ENCODE results near the gene C12orf57.

C12orf57 gene

GRCh38 chr12:6914246-6914946 is 29.4 kb upstream of the C12orf57 start, which contains the start of gene ENO2:
Gene ENO2 (plus strand): TSS chr12:6914580. CDS start chr12:6915833, 1,253 bp downstream.
- peak; percentile 52 for DNase-seq (ENCODE audit: low read depth)
- peak within 1 kb of the TSS; percentile 61 for H3K4me3 ChIP-seq (ENCODE audit: control insufficient read depth, low read depth, low read length)
- TF ChIP-seq, protein P1, sequence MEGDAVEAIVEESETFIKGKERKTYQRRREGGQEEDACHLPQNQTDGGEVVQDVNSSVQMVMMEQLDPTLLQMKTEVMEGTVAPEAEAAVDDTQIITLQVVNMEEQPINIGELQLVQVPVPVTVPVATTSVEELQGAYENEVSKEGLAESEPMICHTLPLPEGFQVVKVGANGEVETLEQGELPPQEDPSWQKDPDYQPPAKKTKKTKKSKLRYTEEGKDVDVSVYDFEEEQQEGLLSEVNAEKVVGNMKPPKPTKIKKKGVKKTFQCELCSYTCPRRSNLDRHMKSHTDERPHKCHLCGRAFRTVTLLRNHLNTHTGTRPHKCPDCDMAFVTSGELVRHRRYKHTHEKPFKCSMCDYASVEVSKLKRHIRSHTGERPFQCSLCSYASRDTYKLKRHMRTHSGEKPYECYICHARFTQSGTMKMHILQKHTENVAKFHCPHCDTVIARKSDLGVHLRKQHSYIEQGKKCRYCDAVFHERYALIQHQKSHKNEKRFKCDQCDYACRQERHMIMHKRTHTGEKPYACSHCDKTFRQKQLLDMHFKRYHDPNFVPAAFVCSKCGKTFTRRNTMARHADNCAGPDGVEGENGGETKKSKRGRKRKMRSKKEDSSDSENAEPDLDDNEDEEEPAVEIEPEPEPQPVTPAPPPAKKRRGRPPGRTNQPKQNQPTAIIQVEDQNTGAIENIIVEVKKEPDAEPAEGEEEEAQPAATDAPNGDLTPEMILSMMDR (conservative IDR thresholded peaks at IDR 0.05; ENCODE audit: control insufficient read depth, insufficient read depth, low read depth, low read length) = no peak

- no peak for DNase-seq (ENCODE audit: low read depth)
- TF ChIP-seq, protein P1 (conservative IDR thresholded peaks at IDR 0.05; ENCODE audit: control insufficient read depth, insufficient read depth, low read depth, low read length) = no peak
- peak overlapping the region; percentile 61 for H3K4me3 ChIP-seq (ENCODE audit: control insufficient read depth, low read depth, low read length)
These were observed 28.7 kb upstream of the C12orf57 start for GRCh38 chr12:6914947-6915788.

DNA sequence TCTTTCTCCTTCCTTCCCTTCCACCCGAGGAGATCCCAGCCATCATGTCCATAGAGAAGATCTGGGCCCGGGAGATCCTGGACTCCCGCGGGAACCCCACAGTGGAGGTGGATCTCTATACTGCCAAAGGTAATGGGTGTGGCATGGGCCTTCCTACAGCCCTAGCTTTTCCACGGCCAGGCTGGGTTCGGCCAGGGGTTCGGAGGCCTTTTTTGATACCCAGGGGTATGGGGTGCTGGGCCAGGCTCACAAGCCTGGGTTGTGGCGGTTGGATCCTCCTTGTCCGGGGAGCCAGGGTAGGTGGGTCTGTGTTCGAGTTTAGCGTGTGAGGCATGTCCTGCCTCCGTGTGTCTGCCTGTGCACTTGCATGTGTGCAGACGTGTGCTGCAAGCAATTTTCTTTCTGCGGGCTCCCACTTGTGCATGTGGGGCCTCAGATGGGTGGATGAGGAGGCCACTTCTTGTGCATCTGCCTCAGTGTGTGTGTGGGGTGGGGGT is 28.0 kb upstream of the C12orf57 start:
- no peak for DNase-seq (ENCODE audit: low read depth)
- TF ChIP-seq, protein P1 (conservative IDR thresholded peaks at IDR 0.05; ENCODE audit: control insufficient read depth, insufficient read depth, low read depth, low read length) = no peak
- no peak overlapping the region for H3K4me3 ChIP-seq (ENCODE audit: control insufficient read depth, low read depth, low read length)

- no peak for DNase-seq (ENCODE audit: low read depth)
- H3K4me3 ChIP-seq (ENCODE audit: control insufficient read depth, low read depth, low read length) = no peak overlapping the region
- TF ChIP-seq, protein P1 (conservative IDR thresholded peaks at IDR 0.05; ENCODE audit: control insufficient read depth, insufficient read depth, low read depth, low read length) = no peak
These were observed 27.2 kb upstream of the C12orf57 start for GRCh38 chr12:6916426-6917200.

DNA sequence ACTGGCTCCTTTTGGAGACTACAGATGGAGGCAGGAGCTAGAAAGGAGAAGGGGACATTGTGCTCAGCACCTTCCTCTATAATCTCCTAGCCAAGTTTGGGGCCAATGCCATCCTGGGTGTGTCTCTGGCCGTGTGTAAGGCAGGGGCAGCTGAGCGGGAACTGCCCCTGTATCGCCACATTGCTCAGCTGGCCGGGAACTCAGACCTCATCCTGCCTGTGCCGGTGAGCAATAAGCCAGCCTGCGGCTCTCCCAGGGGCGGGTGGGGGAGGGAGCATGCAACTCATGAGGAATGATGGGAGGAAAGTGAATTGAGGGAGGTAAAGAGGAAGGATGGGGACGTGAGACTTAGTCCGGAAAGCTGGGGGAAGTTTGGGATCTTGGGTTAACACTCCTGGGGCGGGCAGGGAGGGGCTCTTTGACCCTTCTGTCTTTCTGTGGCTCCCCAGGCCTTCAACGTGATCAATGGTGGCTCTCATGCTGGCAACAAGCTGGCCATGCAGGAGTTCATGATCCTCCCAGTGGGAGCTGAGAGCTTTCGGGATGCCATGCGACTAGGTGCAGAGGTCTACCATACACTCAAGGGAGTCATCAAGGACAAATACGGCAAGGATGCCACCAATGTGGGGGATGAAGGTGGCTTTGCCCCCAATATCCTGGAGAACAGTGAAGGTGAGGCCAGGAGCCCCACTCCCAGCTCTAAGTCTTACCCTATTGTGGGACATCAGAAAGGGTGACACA is 26.2 kb upstream of the C12orf57 start:
- TF ChIP-seq, protein P1 (conservative IDR thresholded peaks at IDR 0.05; ENCODE audit: control insufficient read depth, insufficient read depth, low read depth, low read length) = no peak
- H3K4me3 ChIP-seq (ENCODE audit: control insufficient read depth, low read depth, low read length) = no peak overlapping the region
- peak; percentile 47 for DNase-seq (ENCODE audit: low read depth)

DNA sequence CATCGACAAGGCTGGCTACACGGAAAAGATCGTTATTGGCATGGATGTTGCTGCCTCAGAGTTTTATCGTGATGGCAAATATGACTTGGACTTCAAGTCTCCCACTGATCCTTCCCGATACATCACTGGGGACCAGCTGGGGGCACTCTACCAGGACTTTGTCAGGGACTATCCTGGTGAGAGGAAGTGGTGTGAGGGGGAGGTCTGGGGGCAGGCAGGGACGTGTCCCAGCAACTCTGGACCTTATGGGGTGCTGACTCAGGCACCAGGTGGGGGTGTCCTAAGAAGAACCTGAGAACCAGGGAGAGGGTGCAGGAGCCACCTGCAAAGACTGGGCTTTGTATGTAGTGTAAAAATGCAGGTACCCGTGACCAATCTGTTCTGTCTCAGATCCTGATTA is 24.2 kb upstream of the C12orf57 start:
- TF ChIP-seq, protein P1 (conservative IDR thresholded peaks at IDR 0.05; ENCODE audit: control insufficient read depth, insufficient read depth, low read depth, low read length) = no peak
- H3K4me3 ChIP-seq (ENCODE audit: control insufficient read depth, low read depth, low read length) = no peak overlapping the region
- DNase-seq (ENCODE audit: low read depth) = no peak
